ENCODE data around the gene S100A12. TPM values are rescaled to one million over a fixed set of nuclear protein-coding genes. Genes with fewer than 3 reads are reported as not detected.
"Not testable (repeated sequence)": the region's sequence is repeated elsewhere in the genome, so short reads cannot be mapped to it uniquely, and the experiment has no call there.

The S100A12 gene
- polyA plus RNA-seq, 1 of the 3 experiments (the other 2 are of a cell fraction), result not detected

DNA sequence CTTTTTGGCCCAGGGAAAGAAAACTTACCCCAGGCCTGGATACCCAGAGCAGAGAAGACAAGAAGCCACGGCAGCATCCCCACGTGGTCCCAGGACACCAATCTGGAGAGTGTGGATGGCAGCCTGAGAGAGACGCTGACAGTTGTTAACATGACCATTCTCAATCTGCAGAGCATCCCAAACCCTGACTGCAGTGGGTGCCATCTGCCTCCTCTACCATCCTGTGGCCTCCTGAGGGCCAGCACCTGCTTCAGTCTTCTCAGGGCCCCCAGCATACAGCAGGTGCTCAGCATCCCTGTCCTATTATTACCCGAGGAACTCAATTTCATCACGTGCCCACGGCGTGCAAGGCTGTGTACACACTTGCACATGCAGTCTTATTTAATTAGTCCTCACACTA lies 27.6 kb downstream of the S100A12 start:
- peaks cover 4% of the 10 kb centered on the region for H3F3A ChIP-seq (replicated peaks; ENCODE audit: insufficient read depth)
- ChIA-PET CTCF (interaction anchor here (1.4 to 11.7 kb wide), 2 partner anchors 118 to 141 kb away, joined by 5 to 336 read pairs; no protein-coding TSS in a partner anchor), POLR2A (no interaction called here)
- no peaks in the 10 kb centered on the region for H3K4me1 ChIP-seq (ENCODE audit: control insufficient read depth in 1 of 2, insufficient read depth in 2 of 2, low read depth in 1 of 2, low read length in 1 of 2)
- 0% methylated on average over 7 of the region's 7 CpGs for WGBS (ENCODE audit: low lambda C conversion rate)
- no peaks in the 10 kb centered on the region for H3K9me2 ChIP-seq
- H3K36me3 ChIP-seq (replicated peaks in 1 of 2; ENCODE audit: control insufficient read depth in 1 of 2, insufficient read depth in 2 of 2, low read length in 1 of 2), result no peaks in the 10 kb centered on the region
- no peaks in the 10 kb centered on the region for H3K79me2 ChIP-seq (ENCODE audit: insufficient read depth)
- H3K9me3 ChIP-seq, result no peaks in the 10 kb centered on the region
- no peak overlapping the region for H3K27ac ChIP-seq (ENCODE audit: low read depth in 2 of 2, low read length in 1 of 2)
- TF ChIP-seq SIN3A (IDR thresholded peaks at IDR 0.05; ENCODE audit: borderline replicate concordance, low read depth, low read length), result no peak
- TF ChIP-seq FOXJ3 (CRISPR knock-in tag; IDR thresholded peaks at IDR 0.05), result no peak
- H3K4me2 ChIP-seq, result no peak overlapping the region
- no peak overlapping the region for H3K4me3 ChIP-seq (ENCODE audit: low read depth in 2 of 2, low read length in 1 of 2)
- no peak for DNase-seq
- peaks cover 60% of the 10 kb centered on the region; the same call in 1 of the 2 replicates for H3K27me3 ChIP-seq (ENCODE audit: insufficient read depth)
- H4K20me1 ChIP-seq (ENCODE audit: insufficient read depth), result no peaks in the 10 kb centered on the region
- no peak overlapping the region for H2AFZ ChIP-seq (ENCODE audit: low read depth)
- no peak overlapping the region for H3K9ac ChIP-seq

DNA sequence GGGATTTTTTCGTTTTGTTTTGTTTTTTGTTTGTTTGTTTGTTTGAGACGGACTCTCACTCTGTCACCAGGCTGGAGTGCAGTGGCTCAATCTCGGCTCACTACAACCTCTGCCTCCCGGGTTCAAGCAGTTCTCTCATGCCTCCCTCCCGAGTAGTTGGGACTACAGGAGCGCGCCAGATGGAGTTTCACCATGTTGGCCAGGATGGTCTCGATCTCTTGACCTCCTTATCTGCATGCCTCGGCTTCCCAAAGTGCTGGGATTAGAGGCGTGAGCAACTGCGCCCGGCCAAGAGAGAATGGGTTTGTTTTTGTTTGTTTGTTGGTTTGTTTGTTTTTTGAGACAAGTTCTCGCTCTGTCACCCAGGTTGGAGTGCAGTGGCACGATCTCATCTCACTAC lies 28.4 kb downstream of the S100A12 start:
- WGBS (ENCODE audit: low lambda C conversion rate), result 11% methylated on average over 13 of the region's 14 CpGs
- H4K20me1 ChIP-seq (ENCODE audit: insufficient read depth); H2AFZ ChIP-seq (ENCODE audit: low read depth); H3K4me2 ChIP-seq; H3K27ac ChIP-seq (ENCODE audit: low read depth in 2 of 2, low read length in 1 of 2); POLR2A ChIA-PET; H3K9ac ChIP-seq; CTCF ChIA-PET; H3K4me3 ChIP-seq (ENCODE audit: low read depth in 2 of 2, low read length in 1 of 2); H3K36me3 ChIP-seq (replicated peaks in 1 of 2; ENCODE audit: control insufficient read depth in 1 of 2, insufficient read depth in 2 of 2, low read length in 1 of 2); H3K9me2 ChIP-seq; DNase-seq; H3F3A ChIP-seq (replicated peaks; ENCODE audit: insufficient read depth); H3K4me1 ChIP-seq (ENCODE audit: control insufficient read depth in 1 of 2, insufficient read depth in 2 of 2, low read depth in 1 of 2, low read length in 1 of 2); H3K9me3 ChIP-seq; H3K79me2 ChIP-seq (ENCODE audit: insufficient read depth): not testable (repeated sequence)
- peaks cover 63% of the 10 kb centered on the region; the same call in 1 of the 2 replicates for H3K27me3 ChIP-seq (ENCODE audit: insufficient read depth)

DNA sequence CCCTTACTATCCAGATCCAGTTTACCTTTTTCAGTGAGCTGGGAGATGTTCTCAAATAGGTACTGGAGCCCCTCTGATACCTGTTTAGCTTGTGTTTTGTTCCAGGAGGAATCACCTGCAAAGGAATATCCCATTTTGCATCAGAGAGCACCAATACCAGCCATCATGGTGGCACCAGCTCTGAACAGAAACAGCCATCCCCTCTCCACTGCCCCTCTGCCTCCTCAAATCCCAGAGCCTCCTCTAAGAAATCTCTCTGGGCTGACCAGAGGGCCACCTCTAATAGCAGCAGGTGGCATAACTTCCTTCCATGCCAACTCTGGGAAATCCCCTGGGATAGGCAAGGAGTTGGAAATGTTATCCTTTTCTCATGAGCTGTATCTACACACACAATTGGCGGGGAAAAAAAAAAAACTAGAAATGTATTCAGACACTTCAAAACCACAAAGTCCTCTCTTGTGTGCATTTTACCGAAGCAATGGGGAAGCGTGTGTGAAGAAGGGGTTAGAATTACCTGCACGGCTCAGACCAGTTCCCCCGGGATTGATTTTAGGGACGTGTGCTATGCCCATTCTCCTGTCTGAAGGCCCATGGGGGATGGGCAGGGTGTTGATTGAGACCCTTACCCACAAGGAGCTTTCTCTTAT lies 29.2 kb downstream of the S100A12 start:
- Histone ChIP-seq H3K79me2 (ENCODE audit: insufficient read depth) (no peaks in the 10 kb centered on the region), H2AFZ (ENCODE audit: low read depth) (no peak overlapping the region), H3K9me3 (no peaks in the 10 kb centered on the region), H3K36me3 (replicated peaks in 1 of 2; ENCODE audit: control insufficient read depth in 1 of 2, insufficient read depth in 2 of 2, low read length in 1 of 2) (no peaks in the 10 kb centered on the region), H4K20me1 (ENCODE audit: insufficient read depth) (no peaks in the 10 kb centered on the region), H3K4me1 (ENCODE audit: control insufficient read depth in 1 of 2, insufficient read depth in 2 of 2, low read depth in 1 of 2, low read length in 1 of 2) (no peaks in the 10 kb centered on the region), H3K9me2 (no peaks in the 10 kb centered on the region), H3K27ac (ENCODE audit: low read depth in 2 of 2, low read length in 1 of 2) (no peak overlapping the region), H3K27me3 (ENCODE audit: insufficient read depth) (peaks cover 58% of the 10 kb centered on the region; the same call in 1 of the 2 replicates), H3F3A (replicated peaks; ENCODE audit: insufficient read depth) (no peaks in the 10 kb centered on the region), H3K9ac (no peak overlapping the region), H3K4me2 (no peak overlapping the region), H3K4me3 (ENCODE audit: low read depth in 2 of 2, low read length in 1 of 2) (no peak overlapping the region)
- TF ChIP-seq FOSL2 (IDR thresholded peaks at IDR 0.05; ENCODE audit: borderline replicate concordance, low read depth) (no peak), EP300 (IDR thresholded peaks at IDR 0.05; ENCODE audit: borderline replicate concordance in 1 of 2, low read depth in 1 of 2, low read length in 1 of 2) (no peak), TCF12 (IDR thresholded peaks at IDR 0.05) (no peak), FOXJ3 (CRISPR knock-in tag; IDR thresholded peaks at IDR 0.05) (no peak), RFX5 (IDR thresholded peaks at IDR 0.05; ENCODE audit: low read length) (no peak), JUND (IDR thresholded peaks at IDR 0.05) (no peak), SMC3 (IDR thresholded peaks at IDR 0.05; ENCODE audit: low read depth, low read length) (no peak), TEAD4 (IDR thresholded peaks at IDR 0.05; ENCODE audit: borderline replicate concordance, insufficient read depth) (no peak)
- TF ChIP-seq, protein P1, sequence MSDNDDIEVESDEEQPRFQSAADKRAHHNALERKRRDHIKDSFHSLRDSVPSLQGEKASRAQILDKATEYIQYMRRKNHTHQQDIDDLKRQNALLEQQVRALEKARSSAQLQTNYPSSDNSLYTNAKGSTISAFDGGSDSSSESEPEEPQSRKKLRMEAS (IDR thresholded peaks at IDR 0.05; ENCODE audit: low read depth), result no peak
- TF ChIP-seq, protein P2, sequence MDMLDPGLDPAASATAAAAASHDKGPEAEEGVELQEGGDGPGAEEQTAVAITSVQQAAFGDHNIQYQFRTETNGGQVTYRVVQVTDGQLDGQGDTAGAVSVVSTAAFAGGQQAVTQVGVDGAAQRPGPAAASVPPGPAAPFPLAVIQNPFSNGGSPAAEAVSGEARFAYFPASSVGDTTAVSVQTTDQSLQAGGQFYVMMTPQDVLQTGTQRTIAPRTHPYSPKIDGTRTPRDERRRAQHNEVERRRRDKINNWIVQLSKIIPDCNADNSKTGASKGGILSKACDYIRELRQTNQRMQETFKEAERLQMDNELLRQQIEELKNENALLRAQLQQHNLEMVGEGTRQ (IDR thresholded peaks at IDR 0.05; ENCODE audit: borderline replicate concordance, low read depth, low read length), result no peak
- no peak for DNase-seq
- ChIA-PET POLR2A (no interaction called here), CTCF (interaction anchor here (0.7 to 1.4 kb wide), 2 partner anchors 149 to 164 kb away, joined by 3 to 7 read pairs; no protein-coding TSS in a partner anchor)
- 29% methylated on average over 6 of the region's 6 CpGs for WGBS (ENCODE audit: low lambda C conversion rate)

Data from SK-N-SH (cell line).